ENCODE measurements around the gene PPP6R3. TPM values are rescaled to one million over a fixed set of nuclear protein-coding genes. Genes with fewer than 3 reads are reported as not detected.

Gene PPP6R3
- polyA plus RNA-seq, 1 of the 3 experiments (the other 2 are of a cell fraction): 28.1 TPM

GRCh38 chr11:68581901-68582300, 121.3 kb downstream of the PPP6R3 start (continued):
- no peak for TF ChIP-seq NRF1 (IDR thresholded peaks at IDR 0.05; ENCODE audit: low read depth, low read length)
- no peak for TF ChIP-seq TEAD4 (IDR thresholded peaks at IDR 0.05; ENCODE audit: borderline replicate concordance, insufficient read depth)
- no peak for TF ChIP-seq USF1 (IDR thresholded peaks at IDR 0.05; ENCODE audit: borderline replicate concordance, low read depth)
- TF ChIP-seq POLR2AphosphoS5 (IDR thresholded peaks at IDR 0.05; ENCODE audit: low read depth, low read length): no peak
- TF ChIP-seq SMC3 (IDR thresholded peaks at IDR 0.05; ENCODE audit: low read depth, low read length): no peak
- TF ChIP-seq ZBTB33 (IDR thresholded peaks at IDR 0.05; ENCODE audit: borderline replicate concordance, low read depth): no peak
- TF ChIP-seq SIN3A (IDR thresholded peaks at IDR 0.05; ENCODE audit: borderline replicate concordance, low read depth, low read length): no peak
- TF ChIP-seq RCOR1 (IDR thresholded peaks at IDR 0.05; ENCODE audit: low read length): no peak
- no peak for TF ChIP-seq RAD21 (IDR thresholded peaks at IDR 0.05; ENCODE audit: low read length)

- Histone ChIP-seq H3K4me3 (ENCODE audit: low read depth in 2 of 2, low read length in 1 of 2) (no peak overlapping the region), H3K27me3 (ENCODE audit: insufficient read depth) (no peaks in the 10 kb centered on the region), H4K20me1 (ENCODE audit: insufficient read depth) (peaks cover 3% of the 10 kb centered on the region; the same call in 1 of the 2 replicates), H3K4me2 (no peak overlapping the region), H3K4me1 (ENCODE audit: control insufficient read depth in 1 of 2, insufficient read depth in 2 of 2, low read depth in 1 of 2, low read length in 1 of 2) (peaks cover 2 to 14% of the 10 kb centered on the region in 2 experiments; a peak in 2 of 4 replicates), H3K36me3 (replicated peaks in 1 of 2; ENCODE audit: control insufficient read depth in 1 of 2, insufficient read depth in 2 of 2, low read length in 1 of 2) (peaks cover 69 to 80% of the 10 kb centered on the region in 2 experiments), H3F3A (replicated peaks; ENCODE audit: insufficient read depth) (peaks cover 19% of the 10 kb centered on the region), H3K79me2 (ENCODE audit: insufficient read depth) (peaks cover 25% of the 10 kb centered on the region; the same call in 1 of the 2 replicates), H2AFZ (ENCODE audit: low read depth) (no peak overlapping the region), H3K9me3 (no peaks in the 10 kb centered on the region), H3K9ac (no peak overlapping the region), H3K9me2 (no peaks in the 10 kb centered on the region), H3K27ac (ENCODE audit: low read depth in 2 of 2, low read length in 1 of 2) (peak overlapping the region in 1 of 2 experiments; percentile 31; a peak in 1 of 4 replicates)
- CTCF ChIA-PET: interaction anchor here (0.6 to 1.2 kb wide), 3 partner anchors 215 to 308 kb away, joined by 3 to 4 read pairs (median 3); no protein-coding TSS in a partner anchor
- 81% methylated on average over 8 of the region's 8 CpGs for WGBS (ENCODE audit: low lambda C conversion rate)
- DNase-seq: no peak
- TF ChIP-seq MEF2A (IDR thresholded peaks at IDR 0.05; ENCODE audit: borderline replicate concordance, low read depth) (no peak), ZBTB33 (IDR thresholded peaks at IDR 0.05; ENCODE audit: borderline replicate concordance, low read depth) (no peak), MXI1 (IDR thresholded peaks at IDR 0.05; ENCODE audit: low read depth, low read length) (no peak), SIN3A (IDR thresholded peaks at IDR 0.05; ENCODE audit: borderline replicate concordance, low read depth, low read length) (no peak), SMC3 (IDR thresholded peaks at IDR 0.05; ENCODE audit: low read depth, low read length) (no peak), ELF1 (IDR thresholded peaks at IDR 0.05) (no peak), TCF12 (IDR thresholded peaks at IDR 0.05) (no peak), RXRA (IDR thresholded peaks at IDR 0.05; ENCODE audit: borderline replicate concordance, low read depth) (no peak), REST (IDR thresholded peaks at IDR 0.05; ENCODE audit: low read depth, low read length) (no peak), EZH2phosphoT487 (IDR thresholded peaks at IDR 0.05; ENCODE audit: borderline replicate concordance, low read depth) (no peak), JUND (IDR thresholded peaks at IDR 0.05) (no peak), TAF1 (IDR thresholded peaks at IDR 0.05; ENCODE audit: borderline replicate concordance, low read depth, low read length) (no peak)
- POLR2A ChIA-PET: no interaction called here
Measured at GRCh38 chr11:68582416-68583040, 122.0 kb downstream of the PPP6R3 start.

Measured in SK-N-SH (cell line).